ENCODE data around the gene PDZD8.

The PDZD8 gene

GRCh38 chr10:117250411-117250810, 124.8 kb downstream of the PDZD8 start:
- H3K4me3 ChIP-seq (ENCODE audit: low read depth, low read length): no peak overlapping the region
- no peak for TF ChIP-seq CTCF (IDR thresholded peaks at IDR 0.05; ENCODE audit: low read depth, low read length)

GRCh38 chr10:117249493-117250093, 125.6 kb downstream of the PDZD8 start:
- H3K4me3 ChIP-seq (ENCODE audit: low read depth, low read length): no peak overlapping the region
- TF ChIP-seq CTCF (IDR thresholded peaks at IDR 0.05; ENCODE audit: low read depth, low read length): no peak

GRCh38 chr10:117248750-117249465, 126.3 kb downstream of the PDZD8 start:
- TF ChIP-seq CTCF (IDR thresholded peaks at IDR 0.05; ENCODE audit: low read depth, low read length): no peak
- H3K4me3 ChIP-seq (ENCODE audit: low read depth, low read length): no peak overlapping the region

- no peak for TF ChIP-seq CTCF (IDR thresholded peaks at IDR 0.05; ENCODE audit: low read depth, low read length)
Observed at GRCh38 chr10:117246997-117247671, 128.1 kb downstream of the PDZD8 start.

GRCh38 chr10:117242463-117242832, 132.8 kb downstream of the PDZD8 start:
- no peak for TF ChIP-seq CTCF (IDR thresholded peaks at IDR 0.05; ENCODE audit: low read depth, low read length)
- no peak overlapping the region for H3K4me3 ChIP-seq (ENCODE audit: low read depth, low read length)

More at GRCh38 chr10:117246997-117247671, 128.1 kb downstream of the PDZD8 start:
- no peak overlapping the region for H3K4me3 ChIP-seq (ENCODE audit: low read depth, low read length)

GRCh38 chr10:117241541-117242462, 133.4 kb downstream of the PDZD8 start:
- TF ChIP-seq CTCF (IDR thresholded peaks at IDR 0.05; ENCODE audit: low read depth, low read length): no peak
- H3K4me3 ChIP-seq (ENCODE audit: low read depth, low read length): no peak overlapping the region
